ENCODE data around the gene TFAP2A. TPM values are rescaled to one million over a fixed set of nuclear protein-coding genes. Genes with fewer than 3 reads are reported as not detected.

TFAP2A gene
- total RNA-seq, 2 donors from 2014 or later, result 0.78 TPM; not detected in 1

DNA sequence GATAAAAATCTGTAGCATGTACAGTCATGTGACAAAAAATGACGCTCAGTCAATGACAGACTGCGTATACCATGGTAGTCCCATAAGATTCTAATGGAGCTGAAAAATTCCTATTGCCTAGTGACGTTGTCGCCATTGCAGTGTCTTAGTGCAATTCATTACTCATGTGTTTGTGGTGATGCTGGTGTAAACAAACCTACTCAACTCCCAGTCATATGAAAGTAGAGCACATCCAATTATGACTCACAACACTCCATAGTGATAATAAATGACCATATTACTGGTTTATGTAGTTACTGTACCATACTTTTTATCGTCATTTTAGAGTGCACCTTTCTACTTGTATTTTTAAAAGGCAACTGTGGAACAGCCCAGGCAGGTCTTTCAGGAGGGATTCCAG lies 45.0 kb downstream of the TFAP2A start:
- no peak overlapping the region for H3K27ac ChIP-seq
- no peak for ATAC-seq (ENCODE audit: insufficient number of reproducible peaks, low FRiP score, low read depth)
- H3K36me3 ChIP-seq, result no peaks in the 10 kb centered on the region
- TF ChIP-seq, protein P1, sequence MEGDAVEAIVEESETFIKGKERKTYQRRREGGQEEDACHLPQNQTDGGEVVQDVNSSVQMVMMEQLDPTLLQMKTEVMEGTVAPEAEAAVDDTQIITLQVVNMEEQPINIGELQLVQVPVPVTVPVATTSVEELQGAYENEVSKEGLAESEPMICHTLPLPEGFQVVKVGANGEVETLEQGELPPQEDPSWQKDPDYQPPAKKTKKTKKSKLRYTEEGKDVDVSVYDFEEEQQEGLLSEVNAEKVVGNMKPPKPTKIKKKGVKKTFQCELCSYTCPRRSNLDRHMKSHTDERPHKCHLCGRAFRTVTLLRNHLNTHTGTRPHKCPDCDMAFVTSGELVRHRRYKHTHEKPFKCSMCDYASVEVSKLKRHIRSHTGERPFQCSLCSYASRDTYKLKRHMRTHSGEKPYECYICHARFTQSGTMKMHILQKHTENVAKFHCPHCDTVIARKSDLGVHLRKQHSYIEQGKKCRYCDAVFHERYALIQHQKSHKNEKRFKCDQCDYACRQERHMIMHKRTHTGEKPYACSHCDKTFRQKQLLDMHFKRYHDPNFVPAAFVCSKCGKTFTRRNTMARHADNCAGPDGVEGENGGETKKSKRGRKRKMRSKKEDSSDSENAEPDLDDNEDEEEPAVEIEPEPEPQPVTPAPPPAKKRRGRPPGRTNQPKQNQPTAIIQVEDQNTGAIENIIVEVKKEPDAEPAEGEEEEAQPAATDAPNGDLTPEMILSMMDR (IDR thresholded peaks at IDR 0.05), result no peak
- no peak for DNase-seq (ENCODE audit: low spot score)
- no peak overlapping the region for H3K4me3 ChIP-seq
- H3K4me1 ChIP-seq (ENCODE audit: control insufficient read depth in 1 of 2, low read depth in 2 of 2), result no peaks in the 10 kb centered on the region
- no peaks in the 10 kb centered on the region for H3K27me3 ChIP-seq (replicated peaks; ENCODE audit: insufficient read depth)
- no peaks in the 10 kb centered on the region for H3K9me3 ChIP-seq

DNA sequence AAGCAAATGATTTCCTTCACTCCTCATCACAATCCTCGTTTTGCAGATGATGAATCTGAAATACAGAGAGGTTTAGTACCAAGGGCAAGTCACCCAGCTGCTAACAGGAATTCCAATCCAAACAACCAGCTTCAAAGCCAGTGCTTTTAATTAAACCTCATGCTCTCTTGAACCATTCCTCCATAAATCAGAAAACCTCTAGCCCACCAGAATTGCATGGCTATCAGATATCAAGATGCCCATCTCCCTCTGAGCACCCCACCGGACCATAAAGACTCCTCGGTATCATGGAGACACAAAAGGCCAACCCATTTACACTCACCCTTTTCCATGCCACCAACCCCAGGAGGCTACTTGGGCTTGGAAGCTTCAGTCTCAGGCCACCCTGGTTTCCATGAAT lies 46.0 kb downstream of the TFAP2A start:
- H3K27ac ChIP-seq, result no peak overlapping the region
- no peaks in the 10 kb centered on the region for H3K4me1 ChIP-seq (ENCODE audit: control insufficient read depth in 1 of 2, low read depth in 2 of 2)
- ATAC-seq (ENCODE audit: insufficient number of reproducible peaks, low FRiP score, low read depth) (no peak), DNase-seq (ENCODE audit: low spot score) (no peak)
- TF ChIP-seq, protein P1 (IDR thresholded peaks at IDR 0.05), result no peak
- H3K27me3 ChIP-seq (replicated peaks; ENCODE audit: insufficient read depth), result no peaks in the 10 kb centered on the region
- H3K9me3 ChIP-seq, result no peaks in the 10 kb centered on the region
- no peaks in the 10 kb centered on the region for H3K36me3 ChIP-seq
- no peak overlapping the region for H3K4me3 ChIP-seq

DNA sequence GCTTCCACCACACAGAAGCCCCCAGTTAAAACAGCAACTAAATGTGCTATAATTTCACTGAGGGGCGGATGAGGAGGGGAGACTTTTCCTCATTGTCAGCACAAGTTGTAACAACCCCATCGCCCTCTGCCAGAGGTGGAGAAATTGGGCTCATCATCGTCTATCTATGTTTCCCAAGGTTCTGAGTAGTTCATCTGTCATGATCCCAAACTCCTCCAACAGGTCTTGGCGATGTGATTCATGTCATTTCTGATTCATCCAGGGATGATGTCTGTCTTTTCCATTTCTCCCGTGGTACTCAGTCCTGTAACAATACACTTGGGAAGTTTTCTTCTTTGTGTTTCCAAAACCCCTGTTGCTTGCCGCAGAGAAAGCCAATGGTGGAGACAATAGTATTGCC lies 51.0 kb downstream of the TFAP2A start:
- TF ChIP-seq, protein P1 (IDR thresholded peaks at IDR 0.05), result no peak
- DNase-seq (ENCODE audit: low spot score) (no peak), ATAC-seq (ENCODE audit: insufficient number of reproducible peaks, low FRiP score, low read depth) (no peak)
- H3K4me1 ChIP-seq (ENCODE audit: control insufficient read depth in 1 of 2, low read depth in 2 of 2), result no peaks in the 10 kb centered on the region
- no peaks in the 10 kb centered on the region for H3K36me3 ChIP-seq
- no peaks in the 10 kb centered on the region for H3K9me3 ChIP-seq
- H3K27ac ChIP-seq, result no peak overlapping the region
- H3K27me3 ChIP-seq (replicated peaks; ENCODE audit: insufficient read depth), result no peaks in the 10 kb centered on the region
- H3K4me3 ChIP-seq, result no peak overlapping the region

DNA sequence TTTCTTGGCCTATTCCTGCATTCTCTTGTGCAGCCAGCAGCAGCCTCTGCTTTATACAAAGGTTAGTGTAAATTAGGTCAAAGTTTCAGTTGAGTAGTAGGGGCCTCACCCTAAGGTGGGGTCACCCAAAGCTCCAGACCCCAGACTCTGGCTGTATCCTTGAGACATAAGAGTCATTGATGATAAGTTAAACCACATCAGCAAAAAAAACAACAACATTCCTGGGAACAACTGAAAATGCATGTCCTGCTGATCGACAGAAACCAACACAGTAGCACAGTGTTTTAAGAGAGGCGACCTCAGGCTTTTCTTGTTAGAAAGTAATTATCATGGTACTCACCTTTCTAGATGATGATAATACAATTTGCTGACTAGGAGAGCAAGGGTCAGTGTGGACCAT lies 52.6 kb downstream of the TFAP2A start:
- no peak overlapping the region for H3K27ac ChIP-seq
- H3K4me3 ChIP-seq, result no peak overlapping the region
- TF ChIP-seq, protein P1 (IDR thresholded peaks at IDR 0.05), result no peak
- H3K27me3 ChIP-seq (replicated peaks; ENCODE audit: insufficient read depth), result no peaks in the 10 kb centered on the region
- H3K4me1 ChIP-seq (ENCODE audit: control insufficient read depth in 1 of 2, low read depth in 2 of 2), result no peaks in the 10 kb centered on the region
- ATAC-seq (ENCODE audit: insufficient number of reproducible peaks, low FRiP score, low read depth) (no peak), DNase-seq (ENCODE audit: low spot score) (no peak)
- no peaks in the 10 kb centered on the region for H3K36me3 ChIP-seq
- no peaks in the 10 kb centered on the region for H3K9me3 ChIP-seq

DNA sequence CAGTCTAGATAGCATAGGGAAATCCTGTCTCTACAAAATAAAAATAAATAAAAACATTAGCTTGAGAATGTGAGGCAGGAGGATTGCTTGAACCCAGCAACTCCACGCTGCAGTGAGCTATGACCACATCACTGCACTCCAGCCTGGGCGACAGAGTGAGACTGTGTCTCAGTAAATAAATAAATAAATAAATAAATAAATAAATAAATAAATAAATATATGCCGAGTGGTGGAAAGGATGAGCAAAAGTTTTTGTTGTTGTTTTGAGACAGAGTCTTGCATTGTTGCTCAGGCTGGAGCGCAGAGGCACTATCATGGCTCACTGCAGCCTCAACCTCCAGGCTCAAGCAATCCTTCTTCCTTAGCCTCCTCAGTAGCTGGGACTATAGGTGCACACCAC lies 53.4 kb downstream of the TFAP2A start:
- ATAC-seq (ENCODE audit: insufficient number of reproducible peaks, low FRiP score, low read depth) (no peak), DNase-seq (ENCODE audit: low spot score) (no peak)
- H3K27me3 ChIP-seq (replicated peaks; ENCODE audit: insufficient read depth), result no peaks in the 10 kb centered on the region
- TF ChIP-seq, protein P1 (IDR thresholded peaks at IDR 0.05), result no peak
- H3K27ac ChIP-seq, result no peak overlapping the region
- no peaks in the 10 kb centered on the region for H3K4me1 ChIP-seq (ENCODE audit: control insufficient read depth in 1 of 2, low read depth in 2 of 2)
- no peak overlapping the region for H3K4me3 ChIP-seq
- no peaks in the 10 kb centered on the region for H3K9me3 ChIP-seq
- H3K36me3 ChIP-seq, result no peaks in the 10 kb centered on the region

Measured in thoracic aorta (tissue), 2 donors.